NCI-H1092 (cell line): ENCODE measurements around the gene UBR3.

ENCODE experiments used
- DNase-seq: peaks from one replicate; lab custom pipeline; 2025; lab: John Stamatoyannopoulos, UW

Gene UBR3

GRCh38 chr2:170047331-170048065 is 220.2 kb downstream of the UBR3 start:
- DNase-seq: no peak

DNA sequence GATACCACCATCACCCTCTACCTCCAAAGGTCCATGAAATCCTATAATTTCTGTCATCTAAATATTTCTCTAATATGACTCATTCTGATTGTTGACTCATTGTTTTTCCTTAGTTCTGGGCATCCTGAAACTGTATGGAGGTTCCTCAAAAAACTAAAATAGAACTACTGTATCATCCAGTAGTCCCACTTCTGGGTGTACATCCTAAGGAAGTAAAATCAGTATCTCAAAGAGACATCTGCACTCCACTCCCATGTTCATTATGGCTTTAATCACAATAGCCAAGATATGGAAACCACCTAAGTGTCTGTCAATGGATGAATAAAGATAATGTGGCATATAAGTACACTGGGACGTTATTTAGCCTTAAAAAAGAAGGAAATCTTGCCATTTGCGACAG is 224.9 kb downstream of the UBR3 start:
- DNase-seq: no peak

DNA sequence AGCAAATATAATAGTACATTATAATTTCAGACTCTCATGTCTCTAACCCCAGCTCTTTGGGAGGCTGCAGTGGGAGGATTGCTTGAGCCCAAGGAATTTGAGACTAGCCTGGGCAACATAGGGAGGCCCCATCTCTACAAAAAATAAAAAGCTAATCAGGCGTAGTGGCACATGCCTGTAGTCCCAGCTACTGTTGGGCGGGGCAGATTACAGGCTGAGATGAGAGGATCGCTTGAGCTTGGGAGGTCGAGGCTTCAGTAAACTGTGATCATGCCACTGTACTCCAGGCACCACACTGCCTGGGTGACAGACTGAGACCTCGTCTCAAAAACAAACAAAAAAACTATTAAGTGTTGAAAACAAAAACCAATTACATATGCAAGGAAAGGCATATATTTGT is 227.7 kb downstream of the UBR3 start:
- no peak for DNase-seq

- no peak for DNase-seq
Observed at GRCh38 chr2:170056900-170057299, 229.6 kb downstream of the UBR3 start.

DNA sequence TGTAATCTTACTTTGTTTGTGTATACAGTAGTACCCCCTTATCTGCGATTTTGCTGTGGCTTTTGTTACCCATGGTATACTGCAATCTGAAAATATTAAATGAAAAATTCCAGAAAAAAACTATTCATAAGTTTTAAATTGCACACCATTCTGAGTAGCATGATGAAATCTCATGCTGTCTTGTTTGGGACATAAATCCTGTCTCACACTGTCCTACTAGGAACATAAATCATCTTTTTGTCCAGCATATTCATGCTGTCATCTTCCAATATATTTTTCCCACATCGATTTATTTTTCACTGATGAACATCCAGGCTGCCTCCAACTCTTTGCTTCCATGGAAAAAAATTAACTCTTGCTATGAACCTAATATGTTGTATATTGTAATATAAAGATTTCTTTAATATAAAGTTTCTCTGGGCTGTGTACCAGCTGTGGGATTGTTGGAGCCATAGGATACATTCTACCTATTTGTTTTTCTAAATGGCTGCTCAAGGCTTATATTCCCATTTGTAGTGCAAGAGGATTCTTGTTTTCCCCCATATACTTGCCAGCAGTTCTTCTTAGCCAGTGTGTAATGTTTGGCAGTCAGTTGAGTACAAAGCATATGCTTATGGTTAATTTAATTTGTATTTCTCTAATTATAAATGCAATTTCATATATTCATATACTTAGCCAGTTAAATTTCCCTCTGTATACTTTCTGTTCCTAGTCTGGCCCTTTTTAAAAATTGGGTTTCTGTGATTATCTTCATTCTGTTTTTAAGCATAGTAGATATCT is 236.4 kb downstream of the UBR3 start:
- no peak for DNase-seq

- no peak for DNase-seq
Observed at GRCh38 chr2:170070778-170071177, 243.5 kb downstream of the UBR3 start.

DNA sequence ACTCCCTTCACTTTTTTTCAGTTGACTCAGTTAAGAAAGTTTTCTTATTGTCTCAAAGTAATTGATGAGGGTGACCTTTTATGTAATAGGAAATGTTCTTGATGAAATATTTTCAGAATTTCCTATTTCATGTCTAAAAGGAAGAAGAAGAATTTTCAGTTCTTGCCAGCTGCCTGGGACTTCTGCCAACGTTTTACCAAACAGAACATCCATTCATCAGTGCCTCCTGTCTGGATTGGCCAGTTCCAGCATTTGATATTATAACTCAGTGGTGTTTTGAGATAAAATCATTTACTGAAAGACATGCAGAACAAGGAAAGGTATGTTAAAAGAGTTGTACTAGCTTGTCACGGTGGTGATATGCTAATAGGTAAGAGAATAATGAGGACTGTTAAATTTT is 246.0 kb downstream of the UBR3 start:
- DNase-seq: no peak

DNA sequence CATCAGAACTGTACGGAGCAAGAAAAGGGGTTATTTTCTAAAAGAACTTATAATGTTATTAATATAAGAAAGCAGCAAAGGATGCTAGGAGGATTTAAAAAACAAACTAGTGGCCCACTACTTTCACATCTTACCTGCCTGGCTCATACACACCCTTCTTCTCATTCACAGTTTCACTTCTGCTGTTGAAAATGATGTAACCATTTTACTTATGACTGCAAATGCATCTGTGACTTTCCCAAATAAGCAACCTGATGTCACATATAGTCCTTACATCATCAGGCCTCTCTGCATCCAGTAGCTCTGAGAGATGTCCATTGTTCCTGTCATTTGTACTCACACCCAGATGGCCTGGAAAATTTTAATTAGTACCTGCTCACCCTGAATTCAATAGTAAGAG is 248.9 kb downstream of the UBR3 start:
- no peak for DNase-seq

- DNase-seq: no peak
Observed at GRCh38 chr2:170077830-170078569, 250.7 kb downstream of the UBR3 start.

DNA sequence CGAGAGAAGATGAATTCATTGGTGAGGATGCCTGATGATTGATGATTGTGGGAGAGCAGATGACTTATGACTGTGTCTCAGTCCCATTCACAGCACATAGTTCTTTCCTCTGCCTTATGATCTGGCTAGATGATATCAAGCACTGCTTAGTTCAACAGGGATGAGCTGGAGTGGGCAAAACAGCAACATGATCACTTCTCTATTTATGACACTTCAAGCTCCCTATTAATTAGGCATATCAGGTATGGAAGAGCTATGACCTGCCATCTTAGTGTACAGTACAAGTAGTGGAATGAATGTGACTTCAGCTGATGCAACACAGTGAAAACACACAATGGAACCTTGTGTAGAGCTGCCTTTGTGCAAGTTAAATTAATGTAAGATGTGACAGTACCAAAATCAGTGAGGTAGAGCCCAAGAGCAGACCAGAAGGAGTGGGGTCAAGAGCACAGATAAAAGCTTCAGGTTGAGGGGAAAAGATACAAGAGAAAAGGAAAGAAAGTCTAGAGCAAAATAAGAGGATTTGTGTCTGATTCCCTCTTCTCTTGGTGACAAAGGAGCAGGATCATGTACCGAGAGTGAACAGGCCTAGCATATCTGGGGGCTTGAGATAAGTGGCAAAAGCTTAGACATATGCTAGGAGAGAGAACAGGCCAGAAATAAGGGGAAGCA is 257.7 kb downstream of the UBR3 start:
- no peak for DNase-seq

- DNase-seq: no peak
Observed at GRCh38 chr2:170086117-170086688, 258.9 kb downstream of the UBR3 start.

GRCh38 chr2:170086751-170087412 is 259.6 kb downstream of the UBR3 start:
- no peak for DNase-seq

DNA sequence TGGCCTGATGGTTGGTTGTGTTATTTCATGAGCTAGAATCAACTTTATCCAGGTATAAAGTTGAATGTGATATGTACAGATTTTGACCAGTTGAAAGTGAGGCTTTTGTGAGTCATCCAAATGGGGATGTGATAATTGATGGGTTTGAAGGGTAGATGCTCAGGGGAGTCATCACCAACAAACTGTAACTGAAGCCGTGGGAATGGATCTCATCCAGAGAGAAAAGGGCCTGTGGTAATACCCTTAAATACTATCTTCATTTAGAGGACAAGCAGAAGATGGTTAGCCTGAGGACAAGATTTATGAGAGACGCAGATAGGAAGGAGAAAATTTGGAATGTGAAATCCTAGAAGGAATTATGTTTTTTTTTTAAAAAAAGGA is 260.1 kb downstream of the UBR3 start:
- no peak for DNase-seq

GRCh38 chr2:170088776-170089175 is 261.5 kb downstream of the UBR3 start:
- no peak for DNase-seq

DNA sequence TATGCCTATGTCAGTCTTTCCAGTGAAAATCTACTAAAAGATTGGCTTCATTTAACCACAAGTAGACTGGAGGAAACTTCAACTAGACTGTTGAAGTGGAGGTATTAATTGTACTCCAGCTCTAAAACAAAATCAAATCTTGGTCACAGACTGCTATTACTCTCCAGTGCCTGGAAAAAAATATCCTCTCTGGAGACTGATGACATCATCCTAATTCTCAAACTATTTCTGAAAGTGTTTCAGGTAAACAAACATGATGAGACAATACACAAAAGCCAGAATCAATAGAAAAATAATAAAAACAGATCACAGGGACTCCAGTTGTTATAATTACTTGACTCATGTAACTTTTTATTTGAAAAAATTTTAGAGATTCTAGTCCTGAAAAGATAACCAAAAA is 263.0 kb downstream of the UBR3 start:
- no peak for DNase-seq

DNA sequence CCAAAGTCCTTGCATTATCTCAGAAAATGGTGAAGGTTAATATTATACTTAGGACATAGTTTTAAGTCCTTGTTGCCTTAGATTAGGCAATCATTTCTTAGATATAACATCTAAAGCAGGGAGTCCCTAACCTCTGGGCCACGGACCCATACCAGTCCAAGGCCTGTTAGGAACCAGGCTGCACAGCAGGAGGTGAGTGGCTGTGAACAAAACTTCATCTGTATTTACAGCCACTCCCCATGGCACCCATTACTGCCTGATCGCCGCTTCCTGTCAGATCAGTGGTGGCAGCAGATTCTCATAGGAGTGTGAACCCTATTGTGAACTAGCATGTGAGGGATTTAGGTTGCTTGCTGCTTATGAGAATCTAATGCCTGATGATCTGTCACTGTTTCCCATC is 264.2 kb downstream of the UBR3 start:
- no peak for DNase-seq

DNA sequence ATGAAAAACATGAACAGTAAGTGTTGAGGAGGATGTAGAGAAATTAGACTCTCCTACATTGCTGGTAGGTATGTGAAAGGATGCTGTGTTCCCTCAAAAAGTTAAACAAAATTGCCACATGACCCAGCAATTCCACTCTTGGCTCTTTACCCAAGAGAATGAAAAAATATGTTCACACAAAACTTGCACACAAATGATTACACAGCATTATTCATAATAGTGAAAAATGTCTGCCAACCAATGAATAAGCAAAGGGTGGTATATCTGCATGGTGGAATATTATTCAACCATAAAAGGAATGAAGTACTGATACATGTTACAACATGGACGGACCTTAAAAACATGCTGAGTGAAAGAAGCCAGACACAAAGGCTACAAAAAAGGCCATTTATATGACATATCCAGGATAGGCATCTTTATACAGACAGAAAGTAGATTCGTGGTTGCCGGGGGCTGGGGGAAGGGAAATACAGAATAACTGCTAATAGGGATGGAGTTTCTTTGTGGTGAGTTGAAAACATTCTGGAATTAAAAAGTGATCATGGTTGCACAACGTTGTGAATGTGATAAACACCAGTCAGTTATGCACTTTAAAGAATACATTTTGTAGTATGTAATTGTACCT is 265.3 kb downstream of the UBR3 start:
- DNase-seq: no peak

GRCh38 chr2:170095380-170095779 is 268.1 kb downstream of the UBR3 start:
- no peak for DNase-seq

DNA sequence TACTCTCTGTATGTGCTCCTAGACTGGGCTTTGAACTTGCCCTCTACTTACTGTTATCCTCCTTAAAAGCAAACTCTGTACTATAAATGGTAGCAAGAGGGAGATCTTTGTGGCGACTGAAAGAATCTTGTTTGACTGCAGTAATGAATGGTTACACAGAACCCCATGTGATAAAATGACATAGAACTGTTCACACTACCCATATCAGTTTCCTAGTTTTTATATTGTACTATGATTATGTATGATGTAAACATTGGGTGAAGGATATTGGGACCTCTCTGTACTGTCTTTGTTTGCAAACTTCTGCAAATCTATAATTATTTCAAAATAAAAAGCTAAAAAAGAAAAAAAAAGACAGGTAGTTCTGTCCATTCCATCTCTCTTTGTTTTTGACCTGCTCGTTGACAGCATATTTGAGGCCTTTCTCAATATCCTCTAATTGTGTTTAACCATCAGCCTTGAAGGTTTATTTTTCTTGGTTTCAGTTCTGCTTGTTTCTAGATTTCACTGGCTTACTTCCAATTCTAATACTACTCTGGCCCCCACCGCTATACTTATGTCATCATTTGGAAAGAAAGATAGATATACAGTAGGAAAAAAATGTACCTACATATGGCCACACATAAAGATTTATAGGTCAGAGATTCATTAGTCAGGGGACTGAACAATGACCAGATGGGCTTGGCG is 271.5 kb downstream of the UBR3 start:
- no peak for DNase-seq

DNA sequence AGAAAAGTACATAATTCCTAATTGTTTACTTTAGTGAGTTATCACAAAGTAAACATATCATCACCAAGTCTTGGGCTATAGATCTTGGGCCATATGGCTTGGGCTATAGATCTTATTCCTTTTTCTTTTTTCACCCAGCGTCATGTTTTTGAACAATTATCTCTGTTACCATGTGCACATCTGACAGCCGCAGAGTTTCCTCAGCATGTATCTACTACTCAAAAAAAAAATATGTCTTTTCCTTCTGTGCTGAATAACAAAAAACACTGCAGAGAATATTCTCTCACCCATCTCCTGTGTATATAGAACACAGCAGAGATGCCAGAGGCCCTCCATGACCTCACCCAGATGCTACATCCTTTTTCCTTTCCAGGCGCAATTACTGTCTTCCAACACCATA is 274.5 kb downstream of the UBR3 start:
- no peak for DNase-seq
